Spleen (tissue), 11 donors: Measurements from ENCODE around the gene XPR1. TPM values are rescaled to one million over a fixed set of nuclear protein-coding genes. Genes with fewer than 3 reads are reported as not detected.
"Not testable (repeated sequence)": the region's sequence is repeated elsewhere in the genome, so short reads cannot be mapped to it uniquely, and the experiment has no call there.

Experiments
- DNase-seq: peaks from one replicate; pipeline ENCODE4 v3.0.0-alpha.2; 2020
- H3K27ac ChIP-seq, 8 donors: fragments of 200-600 bp; sonication (generic) in 7 of 8; 1 replicate in 4 of 8; 2 replicates in 4 of 8; pipeline versions ENCODE4 v1.5.0 to v1.8.0; 2016 to 2021; ENCODE audit warnings: inconsistent platforms in 4 of 8, mild to moderate bottlenecking in 4 of 8, moderate library complexity in 1 of 8
- H3K27me3 ChIP-seq, 7 donors: fragments of 200-600 bp; sonication (generic) in 6 of 7; replicated peaks in 1 of 7; 1 replicate in 4 of 7; 2 replicates in 3 of 7; pipeline versions ENCODE4 v1.5.0 to v1.8.0; 2016 to 2021; ENCODE audit warnings: inconsistent platforms in 3 of 7, mild to moderate bottlenecking in 1 of 7
- H3K36me3 ChIP-seq, 6 donors: fragments of 200-600 bp; sonication (generic) in 5 of 6; 1 replicate in 4 of 6; 2 replicates in 2 of 6; pipeline versions ENCODE4 v1.5.0 to v1.8.0; 2016 to 2021; ENCODE audit warnings: inconsistent platforms in 2 of 6
- H3K4me1 ChIP-seq, 6 donors: fragments of 200-600 bp; sonication (generic) in 5 of 6; 1 replicate in 3 of 6; 2 replicates in 3 of 6; pipeline versions ENCODE4 v1.5.0 to v1.8.0; 2016 to 2021; ENCODE audit warnings: inconsistent platforms in 3 of 6
- H3K4me3 ChIP-seq, 8 donors: fragments of 200-600 bp; sonication (generic) in 7 of 8; 1 replicate in 4 of 8; 2 replicates in 4 of 8; pipeline versions ENCODE4 v1.5.0 to v1.8.0; 2016 to 2021; ENCODE audit warnings: inconsistent platforms in 4 of 8, mild to moderate bottlenecking in 4 of 8, moderate library complexity in 2 of 8
- H3K9me3 ChIP-seq, 8 donors: fragments of 200-600 bp; sonication (generic) in 7 of 8; 1 replicate in 4 of 8; 2 replicates in 4 of 8; pipeline versions ENCODE4 v1.5.0 to v1.8.0; 2016 to 2021; ENCODE audit warnings: inconsistent platforms in 4 of 8
- CTCF ChIP-seq, 11 experiments: fragments of 200-600 bp in 7 of 11; fragments of 450-650 bp in 4 of 11; sonication (generic) in 4 of 11; IDR thresholded peaks in 8 of 11; conservative IDR thresholded peaks in 3 of 11; 1 replicate in 7 of 11; 2 replicates in 4 of 11; pipeline versions ENCODE4 v1.4.0 to v1.8.0; 2016 to 2021; ENCODE audit warnings: antibody characterized with exemption in 11 of 11, inconsistent platforms in 4 of 11, mild to moderate bottlenecking in 1 of 11
- POLR2A ChIP-seq, 3 donors: fragments of 450-650 bp; IDR thresholded peaks; one replicate each; pipeline ENCODE4 v1.5.1; 2017; ENCODE audit warnings: antibody characterized with exemption in 3 of 3, mild to moderate bottlenecking in 1 of 3
- POLR2AphosphoS5 ChIP-seq, 3 donors: sonication (generic); formaldehyde crosslinking; IDR thresholded peaks; one replicate each; pipeline ENCODE4 v1.5.1; 2017; ENCODE audit warnings: antibody characterized with exemption in 3 of 3
- WGBS, 5 donors: extraction: QIAGEN DNeasy Blood & Tissue Kit in 3 of 5; methylation state at CpG; one replicate each; pipeline versions ENCODE4 v1.1.5 to v1.1.7; 2013 to 2018; 5-methylcytosine and 5-hydroxymethylcytosine counted together
- intact Hi-C: fragments of 100-400 bp; cut with DNase I; formaldehyde crosslinking; loops from one replicate; pipeline ENCODE4 v1.15.0; 2023; ENCODE audit warnings: low total_unique reads
- polyA plus RNA-seq, 3 donors: library from polyadenylated mRNA; stranded (reverse); fragments of 200-250 nt; gene quantifications; one replicate each; pipeline ENCODE4 v1.2.1, GENCODE V29; 2013
- total RNA-seq, 7 donors: library from RNA; depleted of rRNA in 3 of 7; stranded (reverse); fragments of >200 nt in 3 of 7; fragmentation: NEBNext Ultra II Directional in 4 of 7; extraction: Animal tissue kit (Norgen Biotek cat#: 25700) in 4 of 7; gene quantifications; one replicate each; pipeline versions ENCODE4 v1.1.0 to v1.2.1, GENCODE V29; 2016 to 2021
- donor health status: healthy with polysubstance abuse.
- donor health status: DM: no; HTN: no; CAD: no; lungs with moderate emphysema.
- donor health status: DM: no; HTN: no; CAD: no.
- donor health status: Bipolar disorder and iron deficiency.
- donor health status: healthy.
- donor health status: DM: no; HTN: no; CAD: no.
- donor health status: DM: yes; HTN: yes; CAD: no.

Gene XPR1
- total and polyA plus RNA-seq, 10 donors = 2.3 to 26.8 (median 18.1) TPM

GRCh38 chr1:180814258-180814657, 182.4 kb downstream of the XPR1 start:
- no peaks in the 10 kb centered on the region for H3K9me3 ChIP-seq
- TF ChIP-seq POLR2A (IDR thresholded peaks at IDR 0.05) (no peak), CTCF (IDR thresholded peaks at IDR 0.05 in 8 of 11, conservative IDR thresholded peaks at IDR 0.05 in 3 of 11) (no peak), POLR2AphosphoS5 (IDR thresholded peaks at IDR 0.05) (no peak)

GRCh38 chr1:180815188-180815587, 183.4 kb downstream of the XPR1 start:
- TF ChIP-seq CTCF (IDR thresholded peaks at IDR 0.05 in 8 of 11, conservative IDR thresholded peaks at IDR 0.05 in 3 of 11) = no peak
- no peak for TF ChIP-seq POLR2A (IDR thresholded peaks at IDR 0.05)
- TF ChIP-seq POLR2AphosphoS5 (IDR thresholded peaks at IDR 0.05) = no peak
- H3K4me3 ChIP-seq = no peak overlapping the region
- H3K4me1 ChIP-seq = no peaks in the 10 kb centered on the region
- H3K36me3 ChIP-seq = peaks cover 0 to 50% (median 13%) of the 10 kb centered on the region in 6 donors
- H3K9me3 ChIP-seq = peaks cover 0 to 2% (median 0%) of the 10 kb centered on the region in 8 donors
- WGBS, 5 donors = 75 to 94% (median 90%) methylated on average over 4 of the region's 4 CpGs
- intact Hi-C loops = no loop called here
- no peaks in the 10 kb centered on the region for H3K27me3 ChIP-seq
- H3K27ac ChIP-seq = no peak overlapping the region
- no peak for DNase-seq

More at GRCh38 chr1:180814258-180814657, 182.4 kb downstream of the XPR1 start:
- H3K27ac ChIP-seq = no peak overlapping the region
- intact Hi-C loops = no loop called here
- no peak overlapping the region for H3K4me3 ChIP-seq
- peaks cover 0 to 50% (median 13%) of the 10 kb centered on the region in 6 donors for H3K36me3 ChIP-seq
- no peak for DNase-seq
- H3K4me1 ChIP-seq = no peaks in the 10 kb centered on the region
- H3K27me3 ChIP-seq = no peaks in the 10 kb centered on the region

DNA sequence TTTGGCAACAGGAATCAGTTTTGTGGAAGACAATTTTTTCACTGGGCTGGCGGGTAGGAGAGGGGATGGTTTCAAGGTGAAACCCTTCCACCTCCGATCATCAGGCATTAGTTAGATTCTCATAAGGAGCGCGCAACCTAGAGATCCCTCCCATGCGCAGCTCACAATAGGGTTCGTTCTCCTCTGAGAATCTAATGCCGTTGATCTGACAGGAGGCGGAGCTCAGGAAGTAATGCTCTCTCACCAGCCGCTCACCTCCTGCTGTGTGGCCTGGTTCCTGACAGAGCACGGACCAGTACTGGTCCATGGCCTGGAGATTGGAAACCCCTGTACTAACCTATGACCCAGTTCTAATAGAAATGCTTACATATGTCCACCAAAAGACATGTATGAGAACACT, 184.3 kb downstream of the XPR1 start:
- no peaks in the 10 kb centered on the region for H3K27me3 ChIP-seq
- TF ChIP-seq CTCF (IDR thresholded peaks at IDR 0.05 in 8 of 11, conservative IDR thresholded peaks at IDR 0.05 in 3 of 11) (no peak), POLR2AphosphoS5 (IDR thresholded peaks at IDR 0.05) (no peak), POLR2A (IDR thresholded peaks at IDR 0.05) (no peak)
- H3K4me3 ChIP-seq = no peak overlapping the region
- peaks cover 0 to 44% (median 13%) of the 10 kb centered on the region in 6 donors for H3K36me3 ChIP-seq
- H3K27ac ChIP-seq = no peak overlapping the region
- H3K9me3 ChIP-seq = peaks cover 0 to 6% (median under 1%) of the 10 kb centered on the region in 8 donors
- DNase-seq = no peak
- intact Hi-C loops = no loop called here
- 93 to 97% (median 94%) methylated on average over 10 of the region's 10 CpGs for WGBS, 5 donors
- H3K4me1 ChIP-seq = no peaks in the 10 kb centered on the region

DNA sequence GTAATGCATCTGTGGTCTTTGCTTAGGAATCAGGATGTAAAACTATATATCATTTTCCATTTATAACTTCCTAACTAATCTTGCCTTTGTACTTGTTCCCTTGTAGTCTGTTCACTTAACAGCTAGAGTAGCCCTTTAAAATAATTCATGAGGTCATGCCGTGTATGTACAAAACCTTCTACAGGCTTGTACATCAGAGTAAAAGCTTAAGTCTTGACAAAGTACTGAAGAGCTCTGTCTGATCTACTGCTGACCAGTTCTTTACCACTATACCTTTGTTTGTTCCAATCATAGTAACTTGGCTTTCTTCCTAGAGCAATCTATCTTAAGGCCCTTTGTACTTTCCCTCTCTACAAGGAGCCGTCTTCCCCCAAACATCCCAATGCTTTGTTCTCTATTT, 190.1 kb downstream of the XPR1 start:
- intact Hi-C loops = no loop called here
- no peak overlapping the region for H3K4me3 ChIP-seq
- H3K27me3 ChIP-seq = no peaks in the 10 kb centered on the region
- no peaks in the 10 kb centered on the region for H3K4me1 ChIP-seq
- H3K9me3 ChIP-seq = peaks cover 0 to 6% (median 2%) of the 10 kb centered on the region in 8 donors
- no peak overlapping the region for H3K27ac ChIP-seq
- TF ChIP-seq POLR2A (IDR thresholded peaks at IDR 0.05) (no peak), CTCF (IDR thresholded peaks at IDR 0.05 in 8 of 11, conservative IDR thresholded peaks at IDR 0.05 in 3 of 11) (no peak), POLR2AphosphoS5 (IDR thresholded peaks at IDR 0.05) (no peak)
- 89 to 95% (median 92%) methylated on average over 2 of the region's 2 CpGs for WGBS, 5 donors
- DNase-seq = no peak
- peaks cover 0 to 43% (median 2%) of the 10 kb centered on the region in 6 donors for H3K36me3 ChIP-seq

DNA sequence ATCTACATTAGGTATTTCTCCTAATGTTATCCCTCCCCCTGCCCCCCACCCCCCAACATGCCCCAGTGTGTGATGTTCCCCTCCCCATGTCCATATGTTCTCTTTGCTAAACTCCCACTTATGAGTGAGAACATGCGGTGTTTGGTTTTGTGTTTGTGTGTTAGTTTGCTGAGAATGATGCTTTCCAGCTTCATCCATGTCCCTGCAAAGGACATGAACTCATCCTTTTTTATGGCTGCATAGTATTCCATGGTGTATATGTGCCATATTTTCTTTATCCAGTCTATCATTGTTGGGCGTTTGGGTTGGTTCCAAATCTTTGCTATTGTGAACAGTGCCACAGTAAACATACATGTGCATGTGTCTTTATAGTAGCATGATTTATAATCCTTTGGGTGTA, 199.7 kb downstream of the XPR1 start:
- H3K4me3 ChIP-seq, DNase-seq, H3K27me3 ChIP-seq, H3K27ac ChIP-seq, H3K4me1 ChIP-seq, intact Hi-C loops: not testable (repeated sequence)
- 91 to 100% (median 97%) methylated on average over 2 of the region's 2 CpGs for WGBS, 5 donors
- Histone ChIP-seq H3K36me3 (peaks cover 0 to 90% (median 14%) of the 10 kb centered on the region in 6 donors), H3K9me3 (peaks cover 3 to 35% (median 30%) of the 10 kb centered on the region in 8 donors)

- Histone ChIP-seq H3K9me3 (peaks cover 3 to 35% (median 30%) of the 10 kb centered on the region in 8 donors), H3K36me3 (peaks cover 0 to 90% (median 14%) of the 10 kb centered on the region in 6 donors)
- H3K27ac ChIP-seq, intact Hi-C loops, H3K27me3 ChIP-seq, H3K4me1 ChIP-seq, H3K4me3 ChIP-seq, DNase-seq: not testable (repeated sequence)
- 89 to 100% (median 94%) methylated on average over 1 of the region's 1 CpG for WGBS, 5 donors
These were observed 201.4 kb downstream of the XPR1 start for GRCh38 chr1:180833180-180833579.
